HG02798 (cell line): ENCODE measurements around the gene CACNA1B.
"Not testable (repeated sequence)": the region's sequence is repeated elsewhere in the genome, so short reads cannot be mapped to it uniquely, and the experiment has no call there.

ENCODE experiments used
- ATAC-seq: cut with Tn5 transposase; IDR thresholded peaks from one replicate; pipeline ENCODE4 v1.9.1; 2021; ENCODE audit warnings: mild to moderate bottlenecking; ENCODE audit not compliant: unreplicated experiment, poor library complexity

CACNA1B gene

GRCh38 chr9:138122676-138123075, 245.1 kb downstream of the CACNA1B start:
- no peak for ATAC-seq

- ATAC-seq = no peak
Measured at GRCh38 chr9:138123086-138123485, 245.5 kb downstream of the CACNA1B start.

- peak; percentile 91 for ATAC-seq
Measured at GRCh38 chr9:138126090-138126857, 248.7 kb downstream of the CACNA1B start.

GRCh38 chr9:138126858-138127584, 249.4 kb downstream of the CACNA1B start:
- not testable (repeated sequence) for ATAC-seq

GRCh38 chr9:138128027-138128426, 250.4 kb downstream of the CACNA1B start:
- ATAC-seq = not testable (repeated sequence)

- not testable (repeated sequence) for ATAC-seq
Measured at GRCh38 chr9:138129318-138129717, 251.7 kb downstream of the CACNA1B start.

GRCh38 chr9:138132946-138133705, 255.5 kb downstream of the CACNA1B start:
- not testable (repeated sequence) for ATAC-seq

GRCh38 chr9:138134581-138134980, 257.0 kb downstream of the CACNA1B start:
- not testable (repeated sequence) for ATAC-seq

GRCh38 chr9:138139096-138139495, 261.5 kb downstream of the CACNA1B start:
- ATAC-seq = not testable (repeated sequence)

GRCh38 chr9:138140980-138141379, 263.4 kb downstream of the CACNA1B start:
- not testable (repeated sequence) for ATAC-seq

GRCh38 chr9:138142528-138143244, 265.1 kb downstream of the CACNA1B start:
- not testable (repeated sequence) for ATAC-seq

- not testable (repeated sequence) for ATAC-seq
Measured at GRCh38 chr9:138143491-138143890, 265.9 kb downstream of the CACNA1B start.

- ATAC-seq = not testable (repeated sequence)
Measured at GRCh38 chr9:138147556-138147955, 270.0 kb downstream of the CACNA1B start.

- ATAC-seq = not testable (repeated sequence)
Measured at GRCh38 chr9:138149672-138150656, 272.4 kb downstream of the CACNA1B start.

GRCh38 chr9:138155788-138156187, 278.2 kb downstream of the CACNA1B start:
- not testable (repeated sequence) for ATAC-seq

GRCh38 chr9:138166793-138167192, 289.2 kb downstream of the CACNA1B start:
- ATAC-seq = not testable (repeated sequence)
